Suprapubic skin (tissue), 4 donors: ENCODE measurements around the gene P2RX2. TPM values are rescaled to one million over a fixed set of nuclear protein-coding genes. Genes with fewer than 3 reads are reported as not detected.

Experiments used
- DNase-seq, 2 donors: peaks; one replicate each; pipeline ENCODE4 v3.0.0-alpha.2; 2019; ENCODE audit warnings: low spot score in 2 of 2
- H3K27ac ChIP-seq: fragments of 200-600 bp; sonication (generic); one replicate; pipeline ENCODE4 v1.5.1; 2019
- H3K27me3 ChIP-seq: fragments of 200-600 bp; sonication (generic); one replicate; pipeline ENCODE4 v1.5.1; 2019
- H3K36me3 ChIP-seq: fragments of 200-600 bp; sonication (generic); one replicate; pipeline ENCODE4 v1.5.1; 2019
- H3K4me1 ChIP-seq: fragments of 200-600 bp; sonication (generic); one replicate; pipeline ENCODE4 v1.5.1; 2019
- H3K4me3 ChIP-seq: fragments of 200-600 bp; sonication (generic); one replicate; pipeline ENCODE4 v1.5.1; 2019; ENCODE audit warnings: mild to moderate bottlenecking
- H3K9me3 ChIP-seq: fragments of 200-600 bp; sonication (generic); one replicate; pipeline ENCODE4 v1.5.1; 2019
- EP300 ChIP-seq: sonication (generic); formaldehyde crosslinking; IDR thresholded peaks from one replicate; pipeline ENCODE4 v1.6.1; 2017; ENCODE audit warnings: antibody characterized with exemption
- POLR2A ChIP-seq, 2 donors: fragments of 450-650 bp; IDR thresholded peaks; one replicate each; pipeline ENCODE4 v1.6.1; 2017; ENCODE audit warnings: antibody characterized with exemption in 2 of 2, mild to moderate bottlenecking in 2 of 2, moderate library complexity in 2 of 2
- POLR2AphosphoS5 ChIP-seq, 3 donors: sonication (generic); formaldehyde crosslinking; IDR thresholded peaks; one replicate each; pipeline ENCODE4 v1.6.1; 2017; ENCODE audit warnings: antibody characterized with exemption in 3 of 3
- WGBS: methylation state at CpG from one replicate; pipeline ENCODE4 v1.1.5; 2018; 5-methylcytosine and 5-hydroxymethylcytosine counted together
- total RNA-seq, 4 donors: library from RNA; depleted of rRNA; stranded (reverse); fragments of >200 nt; gene quantifications; one replicate each; pipeline ENCODE4 v1.1.0, GENCODE V29; 2016
- TF ChIP-seq, protein P1 (sequence below), 2 donors: fragments of 200-600 bp in 1 of 2; fragments of 450-650 bp in 1 of 2; sonication (generic) in 1 of 2; IDR thresholded peaks; one replicate each; pipeline ENCODE4 v1.5.1; 2016 to 2019; ENCODE audit warnings: antibody characterized with exemption in 2 of 2, mild to moderate bottlenecking in 1 of 2, moderate library complexity in 1 of 2

Gene P2RX2
- total RNA-seq, 4 donors from 2014 or later: not detected

GRCh38 chr12:132651444-132652100 lies 33.0 kb downstream of the P2RX2 start:
- no peak for DNase-seq
- WGBS: 87% methylated on average over 8 of the region's 9 CpGs
- Histone ChIP-seq H3K36me3 (peaks cover 82% of the 10 kb centered on the region), H3K9me3 (no peaks in the 10 kb centered on the region), H3K4me1 (no peaks in the 10 kb centered on the region), H3K27ac (no peak overlapping the region), H3K4me3 (no peak overlapping the region), H3K27me3 (no peaks in the 10 kb centered on the region)
- TF ChIP-seq, protein P1, sequence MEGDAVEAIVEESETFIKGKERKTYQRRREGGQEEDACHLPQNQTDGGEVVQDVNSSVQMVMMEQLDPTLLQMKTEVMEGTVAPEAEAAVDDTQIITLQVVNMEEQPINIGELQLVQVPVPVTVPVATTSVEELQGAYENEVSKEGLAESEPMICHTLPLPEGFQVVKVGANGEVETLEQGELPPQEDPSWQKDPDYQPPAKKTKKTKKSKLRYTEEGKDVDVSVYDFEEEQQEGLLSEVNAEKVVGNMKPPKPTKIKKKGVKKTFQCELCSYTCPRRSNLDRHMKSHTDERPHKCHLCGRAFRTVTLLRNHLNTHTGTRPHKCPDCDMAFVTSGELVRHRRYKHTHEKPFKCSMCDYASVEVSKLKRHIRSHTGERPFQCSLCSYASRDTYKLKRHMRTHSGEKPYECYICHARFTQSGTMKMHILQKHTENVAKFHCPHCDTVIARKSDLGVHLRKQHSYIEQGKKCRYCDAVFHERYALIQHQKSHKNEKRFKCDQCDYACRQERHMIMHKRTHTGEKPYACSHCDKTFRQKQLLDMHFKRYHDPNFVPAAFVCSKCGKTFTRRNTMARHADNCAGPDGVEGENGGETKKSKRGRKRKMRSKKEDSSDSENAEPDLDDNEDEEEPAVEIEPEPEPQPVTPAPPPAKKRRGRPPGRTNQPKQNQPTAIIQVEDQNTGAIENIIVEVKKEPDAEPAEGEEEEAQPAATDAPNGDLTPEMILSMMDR (IDR thresholded peaks at IDR 0.05): no peak
- TF ChIP-seq POLR2A (IDR thresholded peaks at IDR 0.05) (no peak), EP300 (no peak), POLR2AphosphoS5 (IDR thresholded peaks at IDR 0.05) (no peak)

DNA sequence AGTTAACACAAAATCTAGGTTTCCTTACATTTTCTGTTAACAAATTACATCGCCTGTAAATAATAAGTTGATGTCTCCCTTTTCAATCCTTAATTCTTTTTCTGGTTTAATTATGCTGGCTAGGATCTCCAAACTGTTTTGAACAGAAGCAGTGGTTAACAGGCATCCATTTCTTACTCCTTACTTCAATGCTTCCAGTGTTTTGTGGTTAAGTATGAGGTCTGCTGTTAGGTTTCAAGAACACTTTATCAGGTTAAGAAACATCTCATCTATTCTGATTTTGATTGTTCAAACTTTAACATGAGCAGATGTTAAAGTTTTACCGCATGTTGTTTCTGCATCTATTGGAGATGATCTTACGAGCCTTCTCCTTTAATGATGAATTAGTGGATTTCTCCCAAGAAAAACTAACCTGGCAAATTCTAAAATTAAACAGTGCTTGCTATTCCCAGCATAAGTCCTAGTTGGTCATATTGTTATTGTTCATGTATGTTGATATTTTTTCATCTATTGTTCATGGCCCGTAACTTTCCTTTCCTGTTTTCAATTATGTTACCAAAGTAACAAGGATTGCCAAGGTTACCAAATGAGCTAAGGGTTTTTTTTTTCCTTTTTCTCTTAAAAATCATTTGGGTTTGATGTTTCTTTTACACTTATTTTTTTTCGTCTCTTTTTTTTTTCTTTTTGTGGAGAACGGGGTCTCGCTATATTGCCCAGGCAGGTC lies 35.2 kb downstream of the P2RX2 start:
- Histone ChIP-seq H3K27me3 (no peaks in the 10 kb centered on the region), H3K36me3 (peaks cover 82% of the 10 kb centered on the region)
- TF ChIP-seq POLR2A (IDR thresholded peaks at IDR 0.05) (no peak), EP300 (no peak), POLR2AphosphoS5 (IDR thresholded peaks at IDR 0.05) (no peak)
- TF ChIP-seq, protein P1 (IDR thresholded peaks at IDR 0.05): no peak

GRCh38 chr12:132657004-132657727 lies 38.6 kb downstream of the P2RX2 start:
- no peak overlapping the region for H3K27ac ChIP-seq
- H3K9me3 ChIP-seq: no peaks in the 10 kb centered on the region
- no peaks in the 10 kb centered on the region for H3K27me3 ChIP-seq
- H3K36me3 ChIP-seq: peaks cover 93% of the 10 kb centered on the region
- H3K4me1 ChIP-seq: no peaks in the 10 kb centered on the region
- DNase-seq: no peak
- no peak for TF ChIP-seq EP300
- no peak for TF ChIP-seq POLR2AphosphoS5 (IDR thresholded peaks at IDR 0.05)
- no peak for TF ChIP-seq POLR2A (IDR thresholded peaks at IDR 0.05)
- TF ChIP-seq, protein P1 (IDR thresholded peaks at IDR 0.05): no peak
- 95% methylated on average over 9 of the region's 12 CpGs for WGBS
- no peak overlapping the region for H3K4me3 ChIP-seq

More for the DNA sequence above, 35.2 kb downstream of the P2RX2 start:
- Histone ChIP-seq H3K27ac (no peak overlapping the region), H3K4me3 (no peak overlapping the region), H3K4me1 (no peaks in the 10 kb centered on the region), H3K9me3 (no peaks in the 10 kb centered on the region)
- 82% methylated on average over 7 of the region's 7 CpGs for WGBS
- no peak for DNase-seq

DNA sequence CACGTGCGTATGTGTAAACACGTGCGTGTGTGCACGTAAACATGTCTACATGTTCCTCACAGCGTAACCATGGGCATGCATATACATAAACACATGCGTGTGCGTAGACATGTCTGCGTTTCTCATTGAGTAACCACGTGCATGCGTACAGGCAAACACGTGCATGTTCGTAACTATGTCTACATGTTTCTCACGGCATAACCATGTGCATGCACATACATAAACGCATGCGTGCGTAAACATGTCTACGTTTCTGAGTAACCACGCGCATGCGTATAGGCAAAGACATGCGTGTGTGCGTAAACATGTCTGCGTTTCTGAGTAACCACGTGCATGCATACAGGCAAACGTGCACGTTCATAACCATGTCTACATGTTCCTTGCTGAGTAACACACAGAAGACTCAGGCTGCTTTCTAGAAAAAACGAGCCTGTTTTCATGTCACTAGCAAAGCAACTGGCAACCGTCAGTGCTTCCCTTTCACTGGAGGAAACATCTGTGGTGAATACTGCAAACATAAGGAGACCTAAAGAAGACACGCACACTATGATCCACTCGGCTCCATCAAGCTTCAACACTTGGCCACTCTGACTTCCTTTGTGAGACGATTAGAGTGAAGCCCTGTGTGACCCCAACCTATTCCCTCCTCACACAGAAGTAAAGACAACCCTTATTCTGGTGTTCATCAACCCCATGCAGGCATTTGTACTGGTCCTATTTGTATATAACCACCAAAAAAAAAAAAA lies 39.7 kb downstream of the P2RX2 start:
- Histone ChIP-seq H3K9me3 (no peaks in the 10 kb centered on the region), H3K27ac (no peak overlapping the region), H3K27me3 (no peaks in the 10 kb centered on the region), H3K4me1 (no peaks in the 10 kb centered on the region), H3K4me3 (no peak overlapping the region), H3K36me3 (peaks cover 98% of the 10 kb centered on the region)
- TF ChIP-seq POLR2A (IDR thresholded peaks at IDR 0.05) (no peak), POLR2AphosphoS5 (IDR thresholded peaks at IDR 0.05) (no peak), EP300 (no peak)
- TF ChIP-seq, protein P1 (IDR thresholded peaks at IDR 0.05): no peak
- DNase-seq: no peak
- WGBS: 89% methylated on average over 32 of the region's 32 CpGs
